SK-N-SH (cell line): Measurements from ENCODE around the gene RPL7A. TPM values are rescaled to one million over a fixed set of nuclear protein-coding genes. Genes with fewer than 3 reads are reported as not detected.
A peak's percentile ranks its signal among the peaks of the same experiment; 100 is the strongest.

Source experiments
- CTCF ChIA-PET: fragments of 300-600, 350-600 bp; formaldehyde crosslinking; extraction: SDS; loops from one replicate; lab custom pipeline; 2021; lab: Yijun Ruan, JAX
- POLR2A ChIA-PET: fragments of 350-600 bp; sonication (Branson Sonifier 250); formaldehyde crosslinking; extraction: SDS; loops from one replicate; lab custom pipeline; 2020; ENCODE audit warnings: antibody characterized with exemption, inconsistent platforms; lab: Yijun Ruan, JAX
- DNase-seq: peaks from one replicate; pipeline ENCODE4 v3.0.0; 2012
- H2AFZ ChIP-seq: fragments of 200-600 bp; sonication (generic); 2 replicates; pipeline ENCODE4 v1.8.1; 2016; ENCODE audit warnings: antibody characterized with exemption, mild to moderate bottlenecking, low read depth
- H3F3A ChIP-seq: fragments of 200-600 bp; sonication (generic); replicated peaks from 2 replicates; pipeline ENCODE3; 2016; ENCODE audit warnings: antibody characterized with exemption, mild to moderate bottlenecking; ENCODE audit not compliant: insufficient read depth
- H3K27ac ChIP-seq, 2 experiments: fragments of 200-500 bp in 1 of 2; fragments of 200-600 bp in 1 of 2; sonication (Bioruptor generic) in 1 of 2; sonication (generic), shearing (Covaris generic) in 1 of 2; 2 replicates each; pipeline versions ENCODE4 v1.5.1 to v1.6.1; 2014 to 2016; ENCODE audit warnings: low read depth in 2 of 2, inconsistent platforms in 1 of 2, low read length in 1 of 2, mild to moderate bottlenecking in 1 of 2, mixed read lengths in 1 of 2
- H3K27me3 ChIP-seq: fragments of 200-600 bp; sonication (generic), shearing (Covaris generic); 2 replicates; pipeline ENCODE4 v1.6.1; 2016; ENCODE audit warnings: mixed run types; ENCODE audit not compliant: insufficient read depth
- H3K36me3 ChIP-seq, 2 experiments: fragments of 200-500 bp in 1 of 2; fragments of 200-600 bp in 1 of 2; sonication (Bioruptor generic) in 1 of 2; sonication (generic) in 1 of 2; replicated peaks in 1 of 2; 2 replicates each; pipeline versions ENCODE3 to v1.5.1; 2014 to 2016; ENCODE audit warnings: low read length in 1 of 2, mild to moderate bottlenecking in 1 of 2; ENCODE audit not compliant: insufficient read depth in 2 of 2, control insufficient read depth in 1 of 2
- H3K4me1 ChIP-seq, 2 experiments: fragments of 200-500 bp in 1 of 2; fragments of 200-600 bp in 1 of 2; sonication (Bioruptor generic) in 1 of 2; sonication (generic), shearing (Covaris generic) in 1 of 2; 2 replicates each; pipeline versions ENCODE4 v1.5.1 to v1.6.1; 2014 to 2016; ENCODE audit warnings: low read depth in 1 of 2, low read length in 1 of 2, mixed run types in 1 of 2; ENCODE audit not compliant: insufficient read depth in 2 of 2, control insufficient read depth in 1 of 2
- H3K4me2 ChIP-seq: fragments of 200-600 bp; sonication (generic), shearing (Covaris generic); 2 replicates; pipeline ENCODE4 v1.6.1; 2017; ENCODE audit warnings: mixed run types
- H3K4me3 ChIP-seq, 2 experiments: fragments of 200-500 bp in 1 of 2; fragments of 200-600 bp in 1 of 2; sonication (Bioruptor generic) in 1 of 2; sonication (generic), shearing (Covaris generic) in 1 of 2; 2 replicates each; pipeline versions ENCODE4 v1.5.1 to v1.8.1; 2014 to 2016; ENCODE audit warnings: low read depth in 2 of 2, inconsistent platforms in 1 of 2, low read length in 1 of 2, mild to moderate bottlenecking in 1 of 2, mixed read lengths in 1 of 2, moderate library complexity in 1 of 2
- H3K79me2 ChIP-seq: fragments of 200-600 bp; sonication (generic); 2 replicates; pipeline ENCODE4 v1.8.1; 2017; ENCODE audit warnings: mild to moderate bottlenecking; ENCODE audit not compliant: insufficient read depth
- H3K9ac ChIP-seq: fragments of 200-600 bp; sonication (generic); 2 replicates; pipeline ENCODE4 v1.6.1; 2017; ENCODE audit warnings: mixed run types
- H3K9me2 ChIP-seq: fragments of 200-600 bp; sonication (generic); 2 replicates; pipeline ENCODE4 v1.6.1; 2017; ENCODE audit warnings: mixed run types
- H3K9me3 ChIP-seq: fragments of 200-600 bp; sonication (generic); 2 replicates; pipeline ENCODE4 v1.6.1; 2017; ENCODE audit warnings: mixed run types, mild to moderate bottlenecking, moderate library complexity
- H4K20me1 ChIP-seq: fragments of 200-600 bp; sonication (generic); 2 replicates; pipeline ENCODE4 v1.6.1; 2017; ENCODE audit warnings: mild to moderate bottlenecking, mixed run types; ENCODE audit not compliant: insufficient read depth
- CHD2 ChIP-seq: fragments of 150-350 bp; IDR thresholded peaks from 2 replicates; pipeline ENCODE4 v1.6.1; 2018; ENCODE audit warnings: low read length; ENCODE audit not compliant: partially characterized antibody
- CTCF ChIP-seq: fragments of 200-600 bp; sonication (generic); IDR thresholded peaks from 2 replicates; pipeline ENCODE4 v1.6.1; 2017; ENCODE audit warnings: antibody characterized with exemption, mild to moderate bottlenecking, moderate library complexity
- EP300 ChIP-seq, 2 experiments: IDR thresholded peaks; 2 replicates each; pipeline versions ENCODE4 v1.4.0 to v1.6.1; 2012; ENCODE audit warnings: borderline replicate concordance in 1 of 2, low read depth in 1 of 2, low read length in 1 of 2
- FOSL2 ChIP-seq: IDR thresholded peaks from 2 replicates; pipeline ENCODE4 v1.4.0; 2012; ENCODE audit warnings: low read depth, mild to moderate bottlenecking, moderate library complexity, borderline replicate concordance
- FOXJ3 ChIP-seq: sonication (generic); formaldehyde crosslinking; IDR thresholded peaks from 2 replicates; pipeline ENCODE4 v1.5.1; 2020; ENCODE audit warnings: mild to moderate bottlenecking, missing genetic modification reagents
- FOXM1 ChIP-seq: IDR thresholded peaks from 2 replicates; pipeline ENCODE4 v1.4.0; 2012; ENCODE audit warnings: low read depth, mild to moderate bottlenecking
- GABPA ChIP-seq: IDR thresholded peaks from 2 replicates; pipeline ENCODE4 v1.4.0; 2012; ENCODE audit warnings: low read depth, mild to moderate bottlenecking
- IRF3 ChIP-seq: fragments of 150-350 bp; IDR thresholded peaks from 2 replicates; pipeline ENCODE4 v1.6.1; 2016; ENCODE audit warnings: mild to moderate bottlenecking, low read depth, low read length
- MEF2A ChIP-seq: IDR thresholded peaks from 2 replicates; pipeline ENCODE4 v1.4.0; 2012; ENCODE audit warnings: low read depth, borderline replicate concordance
- MXI1 ChIP-seq: IDR thresholded peaks from 2 replicates; pipeline ENCODE4 v1.6.1; 2012; ENCODE audit warnings: mild to moderate bottlenecking, low read depth, low read length, improper control_type of control experiment
- NFIC ChIP-seq: IDR thresholded peaks from 2 replicates; pipeline ENCODE4 v1.4.0; 2012; ENCODE audit warnings: borderline replicate concordance
- PBX3 ChIP-seq: IDR thresholded peaks from 2 replicates; pipeline ENCODE4; 2012
- POLR2AphosphoS5 ChIP-seq: IDR thresholded peaks from 2 replicates; pipeline ENCODE4 v1.6.1; 2012; ENCODE audit warnings: low read depth, low read length
- RAD21 ChIP-seq: IDR thresholded peaks from 2 replicates; pipeline ENCODE4 v1.6.1; 2012; ENCODE audit warnings: mild to moderate bottlenecking, low read length
- RCOR1 ChIP-seq: fragments of 150-350 bp; IDR thresholded peaks from 2 replicates; pipeline ENCODE4 v1.6.1; 2017; ENCODE audit warnings: antibody characterized with exemption, low read length
- RFX5 ChIP-seq: IDR thresholded peaks from 2 replicates; pipeline ENCODE4 v1.6.1; 2012; ENCODE audit warnings: mild to moderate bottlenecking, improper control_type of control experiment, low read length
- RXRA ChIP-seq: IDR thresholded peaks from 2 replicates; pipeline ENCODE4 v1.4.0; 2012; ENCODE audit warnings: low read depth, mild to moderate bottlenecking, borderline replicate concordance
- SIN3A ChIP-seq: IDR thresholded peaks from 2 replicates; pipeline ENCODE4 v1.6.1; 2012; ENCODE audit warnings: low read depth, mild to moderate bottlenecking, low read length, moderate library complexity, borderline replicate concordance
- SMC3 ChIP-seq: IDR thresholded peaks from 2 replicates; pipeline ENCODE4 v1.6.1; 2012; ENCODE audit warnings: low read depth, low read length, improper control_type of control experiment
- TAF1 ChIP-seq: IDR thresholded peaks from 2 replicates; pipeline ENCODE4 v1.6.1; 2012; ENCODE audit warnings: low read depth, mild to moderate bottlenecking, low read length, moderate library complexity, borderline replicate concordance
- TCF12 ChIP-seq: IDR thresholded peaks from 2 replicates; pipeline ENCODE4 v1.4.0; 2012
- TEAD4 ChIP-seq: IDR thresholded peaks from 2 replicates; pipeline ENCODE4 v1.4.0; 2012; ENCODE audit warnings: mild to moderate bottlenecking, borderline replicate concordance; ENCODE audit not compliant: insufficient read depth
- USF2 ChIP-seq: fragments of 150-350 bp; IDR thresholded peaks from 2 replicates; pipeline ENCODE4 v1.6.1; 2017; ENCODE audit warnings: antibody characterized with exemption, low read length, low read depth, borderline replicate concordance
- YY1 ChIP-seq: IDR thresholded peaks from 2 replicates; pipeline ENCODE4 v1.4.0; 2012; ENCODE audit warnings: low read depth, mild to moderate bottlenecking
- WGBS: methylation state at CpG from one replicate; pipeline ENCODE4 v1.1.6; 2017; ENCODE audit warnings: low lambda C conversion rate; 5-methylcytosine and 5-hydroxymethylcytosine counted together
- polyA plus RNA-seq, 3 experiments: library from polyadenylated mRNA; depleted of rRNA; stranded (reverse); fragments of >200 nt; gene quantifications; 2 replicates each; pipeline ENCODE4 v1.2.3, GENCODE V29; 2012
- TF ChIP-seq, protein P1 (sequence below): IDR thresholded peaks from 2 replicates; pipeline ENCODE4 v1.4.0; 2012; ENCODE audit warnings: low read depth, borderline replicate concordance

The RPL7A gene
- polyA plus RNA-seq, 1 of the 3 experiments (the other 2 are of a cell fraction) = 4,121 TPM

- no peak for TF ChIP-seq CTCF
- no peak for TF ChIP-seq POLR2AphosphoS5
- TF ChIP-seq FOXJ3 (CRISPR knock-in tag) = no peak
- no peak for TF ChIP-seq PBX3
- TF ChIP-seq NFIC = no peak
Measured at GRCh38 chr9:133355881-133356357, 7.9 kb downstream of the RPL7A start (continued).

GRCh38 chr9:133356391-133357091 is 8.5 kb downstream of the RPL7A start, which contains the start of the genes SURF1 and SURF2:
Gene SURF1 (minus strand): TSS chr9:133356487. CDS start chr9:133356453, 34 bp downstream.
Gene SURF2 (plus strand): TSS chr9:133356550. CDS start chr9:133356593, 43 bp downstream.
- H3K4me3 ChIP-seq = peak within 1 kb of the TSS; percentile 86 to 90
- no peaks in the 10 kb centered on the region for H3K27me3 ChIP-seq
- WGBS = 1% methylated on average over 22 of the region's 78 CpGs
- peak within 1 kb of the TSS; percentile 97 for H3K4me2 ChIP-seq
- peak within 1 kb of the TSS; percentile 34 to 68; a peak in 3 of 4 replicates for H3K27ac ChIP-seq
- H3K9me2 ChIP-seq = no peaks in the 10 kb centered on the region
- CTCF ChIA-PET = interaction anchor here (0.9 to 1.9 kb wide), 8 partner anchors 9 to 176 kb away, joined by 3 to 7 read pairs (median 4); partner anchors contain the start of genes MED22, RPL7A and SLC2A6
- peaks cover 45% of the 10 kb centered on the region for H3K79me2 ChIP-seq
- H3K4me1 ChIP-seq = peaks cover 13 to 33% of the 10 kb centered on the region in 2 experiments; a peak in 2 of 4 replicates
- H4K20me1 ChIP-seq = peaks cover 15% of the 10 kb centered on the region
- peaks cover 8 to 57% of the 10 kb centered on the region in 2 experiments for H3K36me3 ChIP-seq
- POLR2A ChIA-PET = interaction anchor here (1.1 to 2.5 kb wide), 4 partner anchors 8 to 19 kb away, joined by 3 to 11 read pairs (median 3); partner anchors contain the start of genes MED22 and RPL7A
- peak; percentile 97 for DNase-seq
- peak within 1 kb of the TSS; percentile 79 for H3K9ac ChIP-seq
- peaks cover 27% of the 10 kb centered on the region for H3F3A ChIP-seq
- no peaks in the 10 kb centered on the region for H3K9me3 ChIP-seq
- no peak within 1 kb of the TSS for H2AFZ ChIP-seq
- TF ChIP-seq SMC3 = no peak
- no peak for TF ChIP-seq MEF2A
- no peak for TF ChIP-seq RCOR1
- TF ChIP-seq RFX5 = no peak
- TF ChIP-seq EP300 (IDR thresholded peaks at IDR 0.05; ENCODE audit: borderline replicate concordance in 1 of 2, low read depth in 1 of 2, low read length in 1 of 2) = no peak
- TF ChIP-seq USF2 = no peak
- TF ChIP-seq TCF12 = no peak
- TF ChIP-seq MXI1 = peak; percentile 77
- peak; percentile 91 for TF ChIP-seq TAF1
- no peak for TF ChIP-seq IRF3
- TF ChIP-seq, protein P1, sequence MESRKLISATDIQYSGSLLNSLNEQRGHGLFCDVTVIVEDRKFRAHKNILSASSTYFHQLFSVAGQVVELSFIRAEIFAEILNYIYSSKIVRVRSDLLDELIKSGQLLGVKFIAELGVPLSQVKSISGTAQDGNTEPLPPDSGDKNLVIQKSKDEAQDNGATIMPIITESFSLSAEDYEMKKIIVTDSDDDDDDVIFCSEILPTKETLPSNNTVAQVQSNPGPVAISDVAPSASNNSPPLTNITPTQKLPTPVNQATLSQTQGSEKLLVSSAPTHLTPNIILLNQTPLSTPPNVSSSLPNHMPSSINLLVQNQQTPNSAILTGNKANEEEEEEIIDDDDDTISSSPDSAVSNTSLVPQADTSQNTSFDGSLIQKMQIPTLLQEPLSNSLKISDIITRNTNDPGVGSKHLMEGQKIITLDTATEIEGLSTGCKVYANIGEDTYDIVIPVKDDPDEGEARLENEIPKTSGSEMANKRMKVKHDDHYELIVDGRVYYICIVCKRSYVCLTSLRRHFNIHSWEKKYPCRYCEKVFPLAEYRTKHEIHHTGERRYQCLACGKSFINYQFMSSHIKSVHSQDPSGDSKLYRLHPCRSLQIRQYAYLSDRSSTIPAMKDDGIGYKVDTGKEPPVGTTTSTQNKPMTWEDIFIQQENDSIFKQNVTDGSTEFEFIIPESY = no peak
- no peak for TF ChIP-seq RAD21
- TF ChIP-seq SIN3A = peak; percentile 81
- no peak for TF ChIP-seq NFIC
- TF ChIP-seq TEAD4 = no peak
- TF ChIP-seq FOSL2 = no peak
- peak; percentile 84 for TF ChIP-seq GABPA
- peak; percentile 83 for TF ChIP-seq POLR2AphosphoS5
- TF ChIP-seq RXRA = no peak
- no peak for TF ChIP-seq FOXM1
- TF ChIP-seq YY1 = peak; percentile 86
- TF ChIP-seq CHD2 = peak; percentile 76
